Hepatic stellate cell (primary cell): Measurements from ENCODE around the gene FAR1.
A peak's percentile ranks its signal among the peaks of the same experiment; 100 is the strongest.
"Not testable (repeated sequence)": the region's sequence is repeated elsewhere in the genome, so short reads cannot be mapped to it uniquely, and the experiment has no call there.

ENCODE experiments used
- DNase-seq: peaks from one replicate; pipeline ENCODE4 v3.0.0; 2011; ENCODE audit warnings: low spot score

Gene FAR1

DNA sequence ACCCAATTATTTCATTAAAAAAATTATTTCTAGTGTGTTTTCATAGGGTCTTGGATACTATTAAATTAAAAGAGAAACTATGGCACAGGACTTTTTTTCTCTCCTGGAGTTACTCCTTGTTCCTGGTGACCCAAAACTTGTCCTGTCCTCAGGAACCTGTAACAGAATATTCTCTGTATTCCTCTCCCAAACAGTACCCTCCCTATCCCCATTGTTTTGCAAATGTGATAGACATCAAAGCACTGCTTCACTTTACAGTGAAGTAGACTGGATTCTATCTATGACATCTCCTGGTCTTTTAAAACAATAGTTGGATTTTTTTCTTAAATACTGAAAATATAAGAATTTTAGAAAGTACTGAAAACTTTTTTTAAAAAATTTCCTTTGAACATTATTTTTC lies 37.2 kb downstream of the FAR1 start:
- no peak for DNase-seq

DNA sequence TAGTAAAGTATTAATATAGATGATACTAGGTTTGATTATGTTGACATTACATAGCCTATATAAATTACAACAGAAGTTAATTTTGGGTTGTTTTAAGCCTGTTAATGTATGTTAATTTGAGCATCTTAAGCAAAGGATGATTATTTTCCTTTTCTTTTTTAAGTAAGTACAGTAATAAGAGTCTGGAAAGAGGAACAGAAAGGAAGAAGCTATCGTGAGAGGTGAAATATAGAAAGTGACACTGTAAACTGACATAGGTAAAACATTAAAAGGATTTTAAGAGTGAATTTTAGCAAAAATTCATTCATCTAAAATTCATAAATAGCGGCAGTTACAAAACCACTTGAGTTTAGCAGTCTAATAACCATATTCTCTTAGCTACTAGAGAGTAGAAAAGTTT lies 45.5 kb downstream of the FAR1 start:
- DNase-seq: no peak

DNA sequence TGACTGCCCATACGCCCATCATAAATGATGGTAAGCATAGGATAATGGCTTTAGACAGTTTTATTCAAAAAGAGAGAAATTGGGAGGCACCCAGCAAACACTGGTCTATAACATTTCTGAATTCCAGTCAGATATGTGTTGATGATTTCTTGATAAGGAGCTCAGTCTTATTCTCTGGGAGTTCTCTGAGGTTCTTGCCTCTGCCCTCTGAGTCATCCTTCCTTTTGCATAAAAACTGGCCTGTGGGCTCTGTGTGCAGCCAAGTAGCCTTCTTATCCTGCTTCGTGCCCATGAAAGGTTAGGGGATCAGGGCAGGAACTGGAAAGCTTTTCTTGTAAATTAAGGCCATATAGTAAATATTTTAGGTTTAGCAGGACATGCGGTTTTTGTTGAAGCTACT lies 48.9 kb downstream of the FAR1 start:
- DNase-seq: peak; percentile 9

- no peak for DNase-seq
These were observed 49.9 kb downstream of the FAR1 start for GRCh38 chr11:13718394-13718793.

- no peak for DNase-seq
These were observed 52.5 kb downstream of the FAR1 start for GRCh38 chr11:13720940-13721339.

DNA sequence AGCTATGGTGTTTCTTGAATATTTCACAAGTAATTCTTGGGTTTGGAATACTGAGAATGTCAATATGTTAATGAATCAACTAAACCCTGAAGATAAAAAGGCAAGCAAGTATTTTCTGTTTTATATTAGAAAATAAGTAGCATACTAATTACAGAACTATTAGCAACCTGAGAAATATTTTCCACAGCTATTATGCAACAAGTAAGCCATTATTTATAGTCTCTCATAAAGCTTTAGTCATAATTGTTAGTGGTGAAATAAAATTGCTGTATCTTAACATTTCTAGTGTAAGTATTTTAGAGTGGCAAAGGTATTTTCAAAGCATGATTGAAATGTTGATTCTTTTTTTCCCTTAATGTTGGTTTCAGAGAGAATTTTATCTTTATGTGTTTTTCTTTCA lies 53.3 kb downstream of the FAR1 start:
- DNase-seq: no peak

DNA sequence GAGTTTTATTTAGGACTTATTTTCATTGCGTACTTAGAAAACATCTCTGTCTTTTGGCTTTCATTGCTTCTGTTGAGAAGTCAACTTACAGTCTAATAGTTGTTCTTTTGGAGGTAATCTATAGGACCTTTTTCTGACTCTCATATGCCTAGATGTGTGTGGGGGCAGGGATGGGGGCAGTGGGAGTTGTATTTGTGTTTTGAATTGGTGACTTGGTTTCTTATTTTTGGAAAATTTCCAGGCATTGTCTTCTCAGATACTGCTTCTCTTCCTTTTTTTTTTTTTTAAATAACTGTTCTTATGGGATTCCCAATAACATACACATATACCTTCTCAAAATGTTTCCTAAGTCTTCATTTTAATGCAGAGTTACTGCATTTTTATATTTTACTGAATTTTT lies 58.0 kb downstream of the FAR1 start:
- DNase-seq: no peak

DNA sequence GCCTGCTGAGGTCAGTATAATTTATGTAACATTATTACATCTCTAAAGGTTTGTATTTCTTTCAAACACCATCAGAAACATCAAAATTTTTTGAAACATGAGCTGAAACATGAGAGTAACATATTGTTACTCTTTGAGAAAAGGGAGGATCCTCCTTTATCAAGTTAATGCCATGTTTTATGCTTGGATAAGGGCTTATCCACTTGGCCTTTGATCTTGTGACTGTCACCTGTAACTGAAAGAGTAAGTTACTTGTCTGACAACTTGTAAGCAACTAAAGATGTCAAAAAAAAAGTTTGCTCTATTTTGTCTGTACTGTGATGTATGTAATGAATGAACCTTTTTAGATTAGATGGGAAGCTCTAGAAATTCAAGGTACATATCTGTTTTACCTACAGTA lies 59.6 kb downstream of the FAR1 start:
- no peak for DNase-seq

GRCh38 chr11:13734530-13734929 lies 66.1 kb downstream of the FAR1 start:
- DNase-seq: no peak

- no peak for DNase-seq
These were observed 76.7 kb downstream of the FAR1 start for GRCh38 chr11:13745165-13745564.

- DNase-seq: not testable (repeated sequence)
These were observed 84.8 kb downstream of the FAR1 start for GRCh38 chr11:13753316-13753715.

DNA sequence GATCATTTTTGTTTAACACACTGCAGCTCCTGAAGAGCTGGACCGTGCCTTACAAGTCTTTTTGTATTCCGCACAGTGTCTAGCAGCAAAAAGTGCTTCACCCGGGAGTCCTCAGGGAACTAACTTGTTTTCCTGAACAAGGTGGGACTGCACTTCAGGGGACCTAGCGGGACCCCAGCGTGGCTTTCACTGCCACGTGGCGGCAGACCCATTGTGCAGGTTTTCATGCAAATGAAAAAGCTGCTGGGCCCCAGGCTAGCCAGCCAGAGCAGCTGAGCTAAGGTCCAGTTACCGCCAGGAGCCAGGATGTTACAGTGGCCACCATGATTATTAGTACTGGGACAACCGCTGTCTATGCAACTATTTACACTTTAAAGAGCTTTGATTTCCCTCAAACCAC lies 90.6 kb downstream of the FAR1 start:
- DNase-seq: no peak

- no peak for DNase-seq
These were observed 91.6 kb downstream of the FAR1 start for GRCh38 chr11:13760115-13760514.

DNA sequence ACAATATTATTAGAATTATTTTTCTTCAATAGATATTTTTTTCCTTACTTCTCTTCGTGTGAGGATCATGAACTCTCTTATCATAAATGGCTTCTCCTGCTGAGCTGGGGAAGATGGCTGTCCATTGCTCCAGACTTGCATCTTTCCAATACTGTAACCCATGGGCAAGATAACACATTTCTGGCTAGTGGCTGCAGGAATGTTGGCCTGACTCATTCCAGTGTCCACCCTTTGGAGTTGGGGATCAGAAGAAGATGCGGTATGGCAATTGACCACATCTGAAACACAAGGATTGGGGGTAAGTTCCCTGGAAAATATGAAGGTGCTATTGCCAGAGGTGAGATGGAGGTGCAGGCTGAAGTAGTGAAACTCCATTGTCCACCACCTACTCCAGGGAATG lies 92.8 kb downstream of the FAR1 start:
- DNase-seq: peak; percentile 10

- peak; percentile 4 for DNase-seq
These were observed 93.2 kb downstream of the FAR1 start for GRCh38 chr11:13761716-13762115.

DNA sequence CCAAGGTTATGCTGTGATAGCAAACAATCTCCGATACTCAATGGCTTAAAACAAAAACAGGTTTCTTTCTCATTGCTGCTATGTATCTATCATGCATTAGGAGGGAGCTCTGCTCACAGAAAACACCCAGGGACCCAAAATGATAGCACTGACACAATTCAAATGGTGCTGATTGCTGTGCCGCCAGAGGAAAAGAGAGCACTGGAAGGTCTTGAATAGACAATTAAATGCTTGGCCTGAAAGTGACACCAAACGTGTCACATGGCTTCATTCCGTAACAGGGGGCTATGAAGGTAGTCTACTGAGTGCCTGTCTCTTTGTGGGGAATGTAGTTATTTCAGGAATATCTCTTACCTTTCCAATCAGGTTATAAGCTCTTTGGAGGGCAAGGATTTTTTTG lies 94.2 kb downstream of the FAR1 start:
- DNase-seq: no peak

DNA sequence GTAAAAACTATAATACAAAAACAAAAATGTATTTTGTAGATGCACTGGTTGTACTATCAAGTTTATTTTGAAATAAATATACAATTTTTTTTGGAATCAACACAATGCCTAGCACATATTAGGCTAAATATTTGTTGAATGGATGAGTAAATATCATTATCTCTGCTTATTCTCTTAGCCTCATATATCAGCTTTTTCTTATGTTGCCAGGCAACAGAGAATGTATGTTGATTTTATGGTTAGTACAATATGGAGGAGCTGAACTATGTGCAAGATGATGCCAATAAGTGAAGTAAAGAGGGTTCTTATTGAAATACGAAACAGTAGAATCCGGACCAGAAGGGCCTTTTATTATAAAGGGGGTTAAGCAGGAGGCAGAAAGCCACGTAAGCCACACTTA lies 94.9 kb downstream of the FAR1 start:
- no peak for DNase-seq

- DNase-seq: no peak
These were observed 97.4 kb downstream of the FAR1 start for GRCh38 chr11:13765886-13766285.

DNA sequence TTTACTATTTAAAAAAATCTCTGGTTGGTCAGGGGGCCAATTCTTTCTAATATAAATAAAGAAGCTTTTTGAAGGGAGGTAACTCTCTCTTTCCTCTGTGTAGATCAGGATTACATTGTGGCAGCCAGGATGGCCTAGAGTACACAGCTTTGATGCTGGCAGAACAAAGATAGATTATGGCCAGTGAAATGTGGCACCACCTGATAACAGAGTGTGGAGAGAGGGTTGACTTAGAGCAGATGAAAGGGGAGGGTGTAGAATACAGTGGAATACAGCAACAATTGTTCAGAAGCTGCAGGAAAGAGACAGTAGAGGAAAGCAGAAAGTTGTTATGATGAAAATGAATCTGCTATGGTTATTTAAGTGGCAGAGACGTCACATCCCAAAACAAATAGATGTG lies 99.0 kb downstream of the FAR1 start:
- no peak for DNase-seq

DNA sequence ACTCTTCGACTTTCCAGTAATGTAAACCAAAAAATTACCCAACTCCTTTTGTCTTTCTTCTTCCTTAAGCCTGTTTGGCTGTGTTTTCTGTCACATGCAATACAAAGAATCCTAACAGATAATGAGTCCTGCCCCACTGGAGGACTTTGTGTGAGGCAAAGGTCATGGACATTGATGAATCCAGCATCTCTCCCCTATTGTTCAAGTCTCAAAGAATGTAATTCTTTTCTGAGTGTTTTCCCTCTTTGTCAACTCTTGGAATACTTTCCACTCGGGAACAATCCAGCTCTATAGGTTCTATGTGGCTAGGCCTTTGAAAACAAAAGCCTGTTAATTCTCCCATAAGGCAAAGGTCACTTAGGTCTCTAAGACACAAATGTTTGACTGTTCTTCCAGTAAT lies 100.7 kb downstream of the FAR1 start:
- DNase-seq: no peak

GRCh38 chr11:13771151-13771550 lies 102.7 kb downstream of the FAR1 start:
- DNase-seq: no peak

DNA sequence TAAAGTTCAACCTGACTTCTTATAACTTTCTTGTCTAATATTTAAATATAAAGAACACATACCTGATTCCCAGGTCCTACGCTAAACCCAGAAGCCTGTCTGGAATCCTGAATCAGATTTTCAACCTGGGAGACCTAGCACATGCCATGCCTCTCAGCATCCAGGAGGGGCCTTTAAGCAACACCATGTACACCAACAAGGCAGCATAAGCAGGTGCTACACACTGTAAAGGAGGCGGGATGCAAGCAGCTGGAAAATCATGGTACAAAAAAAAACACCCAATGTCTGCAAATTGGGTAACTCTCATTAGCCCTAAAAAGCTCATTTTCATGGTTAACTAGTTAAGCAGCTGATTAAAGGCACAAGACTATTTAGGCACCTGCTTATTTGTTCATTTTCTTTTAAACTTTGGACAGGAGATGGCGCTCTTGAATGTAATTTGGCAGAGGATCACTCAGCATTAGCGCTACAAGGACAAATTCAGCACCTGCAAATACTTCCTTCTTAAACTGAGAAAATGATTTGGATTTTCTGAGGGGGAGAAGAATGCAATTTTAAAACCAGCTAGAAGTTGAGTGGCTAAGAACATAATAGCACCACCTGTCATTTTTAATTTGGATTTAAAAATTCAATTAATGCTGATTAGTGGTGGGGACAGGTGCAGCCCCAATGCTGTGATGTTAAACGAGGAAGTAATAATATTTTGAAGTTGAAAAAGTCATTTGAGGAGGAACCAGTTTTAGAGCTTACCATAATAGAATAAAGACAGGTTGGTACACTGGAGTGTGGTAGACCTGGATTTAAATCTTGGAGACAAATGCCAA lies 104.0 kb downstream of the FAR1 start:
- DNase-seq: no peak

DNA sequence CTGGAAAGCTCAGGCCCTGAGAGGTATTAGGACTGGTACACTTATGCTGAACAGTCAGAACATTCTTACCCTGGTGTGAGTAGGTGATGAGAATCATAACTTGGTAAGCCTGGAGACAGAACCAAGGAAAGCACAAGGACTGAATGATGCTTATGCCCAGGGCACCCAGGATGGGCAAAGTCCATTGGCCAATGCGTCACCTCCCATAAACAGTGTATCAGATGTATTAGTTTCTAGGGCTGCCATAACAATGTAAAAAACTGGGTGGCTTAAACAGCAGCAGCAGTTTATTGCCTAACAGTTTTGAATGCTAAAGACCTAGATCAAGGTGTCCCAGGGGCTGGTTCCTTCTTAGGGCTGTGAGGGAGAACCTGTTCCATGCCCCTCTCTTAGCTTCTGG lies 107.0 kb downstream of the FAR1 start:
- no peak for DNase-seq

- no peak for DNase-seq
These were observed 107.8 kb downstream of the FAR1 start for GRCh38 chr11:13776134-13776815.
